ENCODE data around the gene ANXA6. TPM values are rescaled to one million over a fixed set of nuclear protein-coding genes. Genes with fewer than 3 reads are reported as not detected.
A peak's percentile ranks its signal among the peaks of the same experiment; 100 is the strongest.

The ANXA6 gene
- total and polyA plus RNA-seq, 7 experiments from 2014 or later = 212 to 512 (median 272) TPM

- Mint-ChIP-seq H3K4me1 (peaks cover 46 to 96% (median 78%) of the 10 kb centered on the region in 7 donors), H3K27me3 (no peaks in the 10 kb centered on the region), H3K9me3 (no peaks in the 10 kb centered on the region), H3K27ac (peak overlapping the region; percentile 38 to 99 (median 89)), H3K36me3 (peaks cover 13 to 71% (median 49%) of the 10 kb centered on the region in 5 donors), H3K4me3 (no peak overlapping the region)
- ATAC-seq (no peak), DNase-seq (no peak)
- H3K36me3 ChIP-seq (ENCODE audit: control insufficient read depth in 2 of 3, insufficient read depth in 3 of 3, low read length in 3 of 3) = peaks cover 34 to 94% (median 73%) of the 10 kb centered on the region in 3 experiments
- H3K27me3 ChIP-seq (ENCODE audit: control insufficient read depth in 2 of 2, insufficient read depth in 2 of 2, low read length in 2 of 2) = no peaks in the 10 kb centered on the region
- H3K4me1 ChIP-seq (ENCODE audit: control insufficient read depth in 2 of 2, insufficient read depth in 2 of 2, low read length in 2 of 2) = peaks cover 7 to 53% of the 10 kb centered on the region in 2 donors
- no peak overlapping the region for H3K4me3 ChIP-seq (ENCODE audit: low read length)
- ChIA-PET CTCF (interaction anchor here (0.5 to 13.8 kb wide), 7 partner anchors 13 to 1087 kb away, joined by 3 to 403 read pairs (median 4); no protein-coding TSS in a partner anchor), POLR2A (interaction anchor here (0.7 to 31.2 kb wide), 4 partner anchors 8 to 30 kb away, joined by 3 to 760 read pairs (median 4); partner anchors contain the start of gene ANXA6)
- H3K9me3 ChIP-seq (ENCODE audit: control insufficient read depth in 2 of 3, low read length in 3 of 3) = no peaks in the 10 kb centered on the region
- peak overlapping the region; percentile 40 for H3K27ac ChIP-seq (ENCODE audit: low read depth, low read length)
- intact Hi-C loops (cut with micrococcal nuclease) = no loop called here
These were observed 28.8 kb downstream of the ANXA6 start for GRCh38 chr5:151128817-151129216.

GRCh38 chr5:151127926-151128325 is 29.7 kb downstream of the ANXA6 start:
- intact Hi-C loops (cut with micrococcal nuclease) = loop anchor here in 1 of 2 donors (2.0 kb wide), 2 partner anchors 13 to 29 kb away; partner anchors contain the start of gene ANXA6
- POLR2A ChIA-PET = interaction anchor here (1.9 to 31.2 kb wide), 2 partner anchors 8 to 27 kb away, joined by 5 to 760 read pairs; partner anchors contain the start of gene ANXA6
- H3K4me1 Mint-ChIP-seq = peaks cover 43 to 87% (median 72%) of the 10 kb centered on the region in 7 donors

GRCh38 chr5:151126199-151126645 is 31.4 kb downstream of the ANXA6 start:
- intact Hi-C loops (cut with micrococcal nuclease) = loop anchor here (1.0 to 2.0 kb wide), 5 partner anchors 15 to 126 kb away; partner anchors contain the start of gene ANXA6 (in 1 of the 2)
- Histone ChIP-seq H3K27ac (ENCODE audit: low read depth, low read length) (peak overlapping the region; percentile 72), H3K4me1 (ENCODE audit: control insufficient read depth in 2 of 2, insufficient read depth in 2 of 2, low read length in 2 of 2) (peaks cover under 1 to 27% of the 10 kb centered on the region in 2 donors), H3K9me3 (ENCODE audit: control insufficient read depth in 2 of 3, low read length in 3 of 3) (no peaks in the 10 kb centered on the region), H3K27me3 (ENCODE audit: control insufficient read depth in 2 of 2, insufficient read depth in 2 of 2, low read length in 2 of 2) (no peaks in the 10 kb centered on the region), H3K36me3 (ENCODE audit: control insufficient read depth in 2 of 3, insufficient read depth in 3 of 3, low read length in 3 of 3) (peaks cover 40 to 94% (median 70%) of the 10 kb centered on the region in 3 experiments), H3K4me3 (ENCODE audit: low read length) (no peak overlapping the region)
- CTCF ChIA-PET = interaction anchor here (0.6 to 13.8 kb wide), 27 partner anchors 8 to 166 kb away, joined by 3 to 403 read pairs (median 4); partner anchors contain the start of gene ANXA6
- peak overlapping the region; percentile 68 to 99 (median 91) for H3K27ac Mint-ChIP-seq
- DNase-seq = peak; percentile 41 to 71 (median 64)
- H3K27me3 Mint-ChIP-seq = no peaks in the 10 kb centered on the region
- H3K4me3 Mint-ChIP-seq = peak overlapping the region in 9 of 10 donors; percentile 22 to 84 (median 54)
- POLR2A ChIA-PET = interaction anchor here (0.5 to 31.2 kb wide), 11 partner anchors 8 to 109 kb away, joined by 3 to 760 read pairs (median 6); partner anchors contain the start of gene ANXA6
- ATAC-seq = peak; percentile 73
- peaks cover 32 to 75% (median 57%) of the 10 kb centered on the region in 7 donors for H3K4me1 Mint-ChIP-seq
- no peaks in the 10 kb centered on the region for H3K9me3 Mint-ChIP-seq
- H3K36me3 Mint-ChIP-seq = peaks cover 13 to 68% (median 36%) of the 10 kb centered on the region in 5 donors

More at GRCh38 chr5:151127926-151128325, 29.7 kb downstream of the ANXA6 start:
- Mint-ChIP-seq H3K27ac (peak overlapping the region; percentile 38 to 99 (median 83)), H3K9me3 (no peaks in the 10 kb centered on the region), H3K36me3 (peaks cover 13 to 67% (median 41%) of the 10 kb centered on the region in 5 donors), H3K4me3 (no peak overlapping the region), H3K27me3 (no peaks in the 10 kb centered on the region)
- no peak for DNase-seq
- ATAC-seq = no peak
- no peaks in the 10 kb centered on the region for H3K9me3 ChIP-seq (ENCODE audit: control insufficient read depth in 2 of 3, low read length in 3 of 3)
- H3K27ac ChIP-seq (ENCODE audit: low read depth, low read length) = no peak overlapping the region
- H3K27me3 ChIP-seq (ENCODE audit: control insufficient read depth in 2 of 2, insufficient read depth in 2 of 2, low read length in 2 of 2) = no peaks in the 10 kb centered on the region
- H3K4me1 ChIP-seq (ENCODE audit: control insufficient read depth in 2 of 2, insufficient read depth in 2 of 2, low read length in 2 of 2) = peaks cover 7 to 44% of the 10 kb centered on the region in 2 donors
- peaks cover 26 to 94% (median 73%) of the 10 kb centered on the region in 3 experiments for H3K36me3 ChIP-seq (ENCODE audit: control insufficient read depth in 2 of 3, insufficient read depth in 3 of 3, low read length in 3 of 3)
- no peak overlapping the region for H3K4me3 ChIP-seq (ENCODE audit: low read length)
- CTCF ChIA-PET = interaction anchor here (0.7 to 13.8 kb wide), 4 partner anchors 9 to 39 kb away, joined by 4 to 403 read pairs (median 54); no protein-coding TSS in a partner anchor

- Histone ChIP-seq H3K36me3 (ENCODE audit: control insufficient read depth in 2 of 3, insufficient read depth in 3 of 3, low read length in 3 of 3) (peaks cover 38 to 94% (median 69%) of the 10 kb centered on the region in 3 experiments), H3K4me3 (ENCODE audit: low read length) (no peak overlapping the region), H3K27me3 (ENCODE audit: control insufficient read depth in 2 of 2, insufficient read depth in 2 of 2, low read length in 2 of 2) (no peaks in the 10 kb centered on the region), H3K4me1 (ENCODE audit: control insufficient read depth in 2 of 2, insufficient read depth in 2 of 2, low read length in 2 of 2) (peaks cover 0 to 20% of the 10 kb centered on the region in 2 donors), H3K27ac (ENCODE audit: low read depth, low read length) (peak overlapping the region; percentile 72), H3K9me3 (ENCODE audit: control insufficient read depth in 2 of 3, low read length in 3 of 3) (no peaks in the 10 kb centered on the region)
- Mint-ChIP-seq H3K4me1 (peaks cover 28 to 67% (median 51%) of the 10 kb centered on the region in 7 donors), H3K4me3 (peak overlapping the region; percentile 49 to 84 (median 69)), H3K27me3 (no peaks in the 10 kb centered on the region), H3K27ac (peak overlapping the region; percentile 76 to 99 (median 91)), H3K36me3 (peaks cover 19 to 72% (median 38%) of the 10 kb centered on the region in 5 donors), H3K9me3 (no peaks in the 10 kb centered on the region)
- ChIA-PET CTCF (interaction anchor here (0.6 to 13.8 kb wide), 29 partner anchors 7 to 892 kb away, joined by 3 to 403 read pairs (median 4); partner anchors contain the start of genes ANXA6 and CCDC69), POLR2A (interaction anchor here (1.0 to 31.2 kb wide), 9 partner anchors 9 to 127 kb away, joined by 3 to 760 read pairs (median 7); partner anchors contain the start of genes ANXA6 and GM2A)
- intact Hi-C loops (cut with micrococcal nuclease) = loop anchor here (1.0 to 2.0 kb wide), 2 partner anchors 10 to 87 kb away; no protein-coding TSS in a partner anchor
- peak; percentile 62 for ATAC-seq
- peak in 7 of 9 donors; percentile 26 to 70 (median 54) for DNase-seq
These were observed 32.2 kb downstream of the ANXA6 start for GRCh38 chr5:151125421-151125820.

GRCh38 chr5:151123897-151124751 is 33.5 kb downstream of the ANXA6 start:
- ChIA-PET CTCF (interaction anchor here (1.0 to 13.8 kb wide), 5 partner anchors 8 to 43 kb away, joined by 3 to 403 read pairs (median 44); partner anchors contain the start of gene ANXA6), POLR2A (interaction anchor here (0.5 to 31.2 kb wide), 3 partner anchors 20 to 66 kb away, joined by 3 to 760 read pairs (median 5); partner anchors contain the start of gene ANXA6)
- H3K36me3 Mint-ChIP-seq = peaks cover 20 to 74% (median 40%) of the 10 kb centered on the region in 5 donors
- H3K36me3 ChIP-seq (ENCODE audit: control insufficient read depth in 2 of 3, insufficient read depth in 3 of 3, low read length in 3 of 3) = peaks cover 41 to 94% (median 68%) of the 10 kb centered on the region in 3 experiments
- H3K27ac ChIP-seq (ENCODE audit: low read depth, low read length) = peak overlapping the region; percentile 72
- DNase-seq = peak in 1 of 9 donors; percentile 23
- H3K9me3 ChIP-seq (ENCODE audit: control insufficient read depth in 2 of 3, low read length in 3 of 3) = no peaks in the 10 kb centered on the region
- no peaks in the 10 kb centered on the region for H3K9me3 Mint-ChIP-seq
- no peak overlapping the region for H3K4me3 ChIP-seq (ENCODE audit: low read length)
- intact Hi-C loops (cut with micrococcal nuclease) = loop anchor here in 1 of 2 donors (2.0 kb wide), 1 partner anchor 89 kb away; no protein-coding TSS in a partner anchor
- H3K4me3 Mint-ChIP-seq = peak overlapping the region in 9 of 10 donors; percentile 1 to 79 (median 41)
- peaks cover 25 to 57% (median 43%) of the 10 kb centered on the region in 7 donors for H3K4me1 Mint-ChIP-seq
- peak overlapping the region; percentile 74 to 99 (median 92) for H3K27ac Mint-ChIP-seq
- peak; percentile 56 for ATAC-seq
- H3K27me3 ChIP-seq (ENCODE audit: control insufficient read depth in 2 of 2, insufficient read depth in 2 of 2, low read length in 2 of 2) = no peaks in the 10 kb centered on the region
- peaks cover 0 to 20% of the 10 kb centered on the region in 2 donors for H3K4me1 ChIP-seq (ENCODE audit: control insufficient read depth in 2 of 2, insufficient read depth in 2 of 2, low read length in 2 of 2)
- H3K27me3 Mint-ChIP-seq = no peaks in the 10 kb centered on the region

Data from naive thymus-derived CD4-positive, alpha-beta T cell (primary cell).